ENCODE results near the gene PDE4D. TPM values are rescaled to one million over a fixed set of nuclear protein-coding genes. Genes with fewer than 3 reads are reported as not detected.

The PDE4D gene
- total RNA-seq, 1 experiment from 2014 or later = 6.5 TPM

DNA sequence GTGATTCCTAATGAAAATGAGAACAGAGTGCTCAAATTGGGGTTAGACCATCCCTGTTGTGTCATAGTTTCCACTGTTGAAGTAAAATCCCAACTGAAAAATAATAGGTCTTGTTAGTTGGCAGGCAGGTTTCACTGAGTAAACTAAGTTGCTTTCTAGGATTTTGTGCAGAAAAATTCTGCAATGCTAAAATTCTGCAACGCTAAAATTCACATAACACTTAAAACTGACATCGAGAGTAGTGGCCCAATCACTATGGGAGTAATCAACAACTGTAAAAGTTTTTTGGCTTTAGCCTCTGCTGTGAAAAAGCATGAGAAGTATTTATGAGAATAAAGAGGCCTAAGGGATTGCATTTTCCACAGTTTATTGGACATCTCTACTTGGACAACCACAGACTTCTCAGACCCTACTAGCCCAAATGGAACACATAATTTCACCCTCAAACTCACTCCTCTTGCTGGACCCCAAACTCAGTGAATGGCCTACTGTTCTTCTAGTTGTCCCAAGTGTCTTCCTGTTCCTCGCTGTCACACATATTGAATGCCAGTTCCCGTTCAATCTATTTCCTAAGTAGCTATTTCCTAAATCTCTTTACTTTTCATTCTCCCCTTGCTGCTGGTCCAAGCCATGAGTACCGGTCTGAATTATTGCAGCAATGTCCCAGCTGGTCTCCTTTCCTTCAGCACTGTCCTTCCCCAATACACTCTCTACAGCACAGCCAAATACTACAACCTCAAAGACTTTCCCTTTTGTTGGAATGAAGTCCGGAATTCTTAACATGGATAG is 355.4 kb downstream of the PDE4D start:
- Histone ChIP-seq H3K4me1 (ENCODE audit: insufficient read depth, low read length, poor library complexity, severe bottlenecking) (no peaks in the 10 kb centered on the region), H3K27me3 (replicated peaks; ENCODE audit: insufficient read depth, low read depth, low read length, poor library complexity) (no peaks in the 10 kb centered on the region), H3K9me3 (ENCODE audit: low read depth, low read length, poor library complexity, severe bottlenecking) (no peaks in the 10 kb centered on the region), H3K27ac (ENCODE audit: low read depth, low read length, poor library complexity, severe bottlenecking) (no peak overlapping the region), H3K36me3 (ENCODE audit: insufficient read depth, low read length, poor library complexity, severe bottlenecking) (no peaks in the 10 kb centered on the region), H3K4me3 (ENCODE audit: low read depth, low read length, poor library complexity, severe bottlenecking) (no peak overlapping the region)
- ChIA-PET CTCF (no interaction called here), POLR2A (ENCODE audit: low non-redundant PET) (no interaction called here)
- DNase-seq (ENCODE audit: low spot score) = no peak
- intact Hi-C loops (cut with micrococcal nuclease; ENCODE audit: unreplicated experiment) = no loop called here
- BruUV-seq (replicated peaks) = no TSS peak
- no peak for TF ChIP-seq EZH2 (IDR thresholded peaks at IDR 0.05; ENCODE audit: borderline replicate concordance, low read depth, low read length, poor library complexity, severe bottlenecking)
- TF ChIP-seq, protein P1, sequence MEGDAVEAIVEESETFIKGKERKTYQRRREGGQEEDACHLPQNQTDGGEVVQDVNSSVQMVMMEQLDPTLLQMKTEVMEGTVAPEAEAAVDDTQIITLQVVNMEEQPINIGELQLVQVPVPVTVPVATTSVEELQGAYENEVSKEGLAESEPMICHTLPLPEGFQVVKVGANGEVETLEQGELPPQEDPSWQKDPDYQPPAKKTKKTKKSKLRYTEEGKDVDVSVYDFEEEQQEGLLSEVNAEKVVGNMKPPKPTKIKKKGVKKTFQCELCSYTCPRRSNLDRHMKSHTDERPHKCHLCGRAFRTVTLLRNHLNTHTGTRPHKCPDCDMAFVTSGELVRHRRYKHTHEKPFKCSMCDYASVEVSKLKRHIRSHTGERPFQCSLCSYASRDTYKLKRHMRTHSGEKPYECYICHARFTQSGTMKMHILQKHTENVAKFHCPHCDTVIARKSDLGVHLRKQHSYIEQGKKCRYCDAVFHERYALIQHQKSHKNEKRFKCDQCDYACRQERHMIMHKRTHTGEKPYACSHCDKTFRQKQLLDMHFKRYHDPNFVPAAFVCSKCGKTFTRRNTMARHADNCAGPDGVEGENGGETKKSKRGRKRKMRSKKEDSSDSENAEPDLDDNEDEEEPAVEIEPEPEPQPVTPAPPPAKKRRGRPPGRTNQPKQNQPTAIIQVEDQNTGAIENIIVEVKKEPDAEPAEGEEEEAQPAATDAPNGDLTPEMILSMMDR (conservative IDR thresholded peaks at IDR 0.05; ENCODE audit: low read depth, low read length) = no peak

DNA sequence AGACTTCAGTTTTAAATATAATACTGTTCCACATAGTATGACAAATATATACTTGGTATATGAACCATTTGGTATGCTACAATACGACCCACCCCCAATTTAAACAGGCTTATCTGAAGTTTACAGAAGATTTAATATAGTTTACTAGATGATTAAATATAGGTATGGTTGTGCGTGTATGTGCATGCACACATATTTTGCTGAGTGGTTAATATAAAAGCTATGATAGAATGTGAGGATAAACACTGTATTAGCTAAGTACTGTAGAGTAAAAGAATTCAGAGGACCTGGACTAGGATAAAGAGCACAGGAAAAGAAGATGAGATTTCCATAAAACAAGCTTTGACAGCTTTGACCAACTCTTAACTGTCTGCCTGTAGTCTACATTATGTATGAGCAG is 356.7 kb downstream of the PDE4D start:
- no peaks in the 10 kb centered on the region for H3K27me3 ChIP-seq (replicated peaks; ENCODE audit: insufficient read depth, low read depth, low read length, poor library complexity)
- TF ChIP-seq, protein P1 (conservative IDR thresholded peaks at IDR 0.05; ENCODE audit: low read depth, low read length) = no peak
- no peak for TF ChIP-seq EZH2 (IDR thresholded peaks at IDR 0.05; ENCODE audit: borderline replicate concordance, low read depth, low read length, poor library complexity, severe bottlenecking)
- H3K4me1 ChIP-seq (ENCODE audit: insufficient read depth, low read length, poor library complexity, severe bottlenecking) = no peaks in the 10 kb centered on the region
- CTCF ChIA-PET = interaction anchor here (0.7 kb wide), 1 partner anchor 750 kb away, joined by 8 read pairs; no protein-coding TSS in a partner anchor
- BruUV-seq (replicated peaks) = no TSS peak
- intact Hi-C loops (cut with micrococcal nuclease; ENCODE audit: unreplicated experiment) = no loop called here
- no peaks in the 10 kb centered on the region for H3K36me3 ChIP-seq (ENCODE audit: insufficient read depth, low read length, poor library complexity, severe bottlenecking)
- POLR2A ChIA-PET (ENCODE audit: low non-redundant PET) = no interaction called here
- H3K27ac ChIP-seq (ENCODE audit: low read depth, low read length, poor library complexity, severe bottlenecking) = no peak overlapping the region
- no peaks in the 10 kb centered on the region for H3K9me3 ChIP-seq (ENCODE audit: low read depth, low read length, poor library complexity, severe bottlenecking)
- H3K4me3 ChIP-seq (ENCODE audit: low read depth, low read length, poor library complexity, severe bottlenecking) = no peak overlapping the region
- DNase-seq (ENCODE audit: low spot score) = no peak

DNA sequence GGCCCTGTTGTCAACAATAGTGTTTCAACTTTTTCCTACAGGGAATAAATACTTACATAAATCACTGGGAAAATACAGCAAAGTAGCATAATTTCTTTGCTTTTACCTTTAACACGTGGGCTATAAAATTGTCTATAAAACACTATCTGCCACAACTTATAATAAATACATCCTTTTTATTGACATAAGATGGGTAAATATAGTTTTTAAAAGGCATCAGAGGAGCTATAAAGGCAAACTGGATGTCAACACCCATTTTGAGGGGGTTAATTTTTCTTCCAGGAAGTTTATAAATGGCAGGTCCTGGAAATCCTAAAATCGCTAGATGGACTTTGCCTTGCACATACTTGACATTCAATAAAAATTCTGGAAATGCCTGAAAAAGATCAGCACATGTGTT is 358.0 kb downstream of the PDE4D start:
- POLR2A ChIA-PET (ENCODE audit: low non-redundant PET) = no interaction called here
- DNase-seq (ENCODE audit: low spot score) = no peak
- Histone ChIP-seq H3K27ac (ENCODE audit: low read depth, low read length, poor library complexity, severe bottlenecking) (no peak overlapping the region), H3K4me3 (ENCODE audit: low read depth, low read length, poor library complexity, severe bottlenecking) (no peak overlapping the region), H3K9me3 (ENCODE audit: low read depth, low read length, poor library complexity, severe bottlenecking) (no peaks in the 10 kb centered on the region), H3K27me3 (replicated peaks; ENCODE audit: insufficient read depth, low read depth, low read length, poor library complexity) (no peaks in the 10 kb centered on the region), H3K4me1 (ENCODE audit: insufficient read depth, low read length, poor library complexity, severe bottlenecking) (no peaks in the 10 kb centered on the region), H3K36me3 (ENCODE audit: insufficient read depth, low read length, poor library complexity, severe bottlenecking) (no peaks in the 10 kb centered on the region)
- TF ChIP-seq, protein P1 (conservative IDR thresholded peaks at IDR 0.05; ENCODE audit: low read depth, low read length) = no peak
- no peak for TF ChIP-seq EZH2 (IDR thresholded peaks at IDR 0.05; ENCODE audit: borderline replicate concordance, low read depth, low read length, poor library complexity, severe bottlenecking)
- BruUV-seq (replicated peaks) = no TSS peak
- intact Hi-C loops (cut with micrococcal nuclease; ENCODE audit: unreplicated experiment) = no loop called here
- CTCF ChIA-PET = no interaction called here
